Activated gamma-delta T cell (primary cell): ENCODE results near the gene FAM187B.
"Not testable (repeated sequence)": the region's sequence is repeated elsewhere in the genome, so short reads cannot be mapped to it uniquely, and the experiment has no call there.

ENCODE experiments used
- DNase-seq: peaks from one replicate; lab custom pipeline; 2025; lab: John Stamatoyannopoulos, UW

Gene FAM187B

GRCh38 chr19:35262101-35262761, 33.7 kb upstream of the FAM187B start:
- no peak for DNase-seq

- no peak for DNase-seq
Measured at GRCh38 chr19:35261356-35262100, 33.0 kb upstream of the FAM187B start.

- no peak for DNase-seq
Measured at GRCh38 chr19:35260694-35261304, 32.3 kb upstream of the FAM187B start.

GRCh38 chr19:35257113-35257461, 28.5 kb upstream of the FAM187B start:
- no peak for DNase-seq

- no peak for DNase-seq
Measured at GRCh38 chr19:35256566-35256965, 28.0 kb upstream of the FAM187B start.

- DNase-seq = no peak
Measured at GRCh38 chr19:35254341-35255297, 26.1 kb upstream of the FAM187B start.

- no peak for DNase-seq
Measured at GRCh38 chr19:35253316-35254286, 25.1 kb upstream of the FAM187B start.

- no peak for DNase-seq
Measured at GRCh38 chr19:35251456-35251855, 22.9 kb upstream of the FAM187B start.

- no peak for DNase-seq
Measured at GRCh38 chr19:35249848-35250711, 21.5 kb upstream of the FAM187B start.

GRCh38 chr19:35249146-35249847, 20.8 kb upstream of the FAM187B start:
- no peak for DNase-seq

- peak; percentile 20 for DNase-seq
Measured at GRCh38 chr19:35248310-35249145, 20.0 kb upstream of the FAM187B start, which contains the start of gene LSR. Gene LSR, plus strand, starts transcription at chr19:35249002. Its CDS starts 21 bp downstream, at chr19:35249023.

GRCh38 chr19:35247526-35248309, 19.2 kb upstream of the FAM187B start:
- DNase-seq = peak; percentile 21

- no peak for DNase-seq
Measured at GRCh38 chr19:35246466-35247092, 18.0 kb upstream of the FAM187B start.

- no peak for DNase-seq
Measured at GRCh38 chr19:35241417-35241816, 12.9 kb upstream of the FAM187B start.

- DNase-seq = no peak
Measured at GRCh38 chr19:35240327-35240726, 11.8 kb upstream of the FAM187B start.

- DNase-seq = not testable (repeated sequence)
Measured at GRCh38 chr19:35239597-35239996, 11.1 kb upstream of the FAM187B start.
